GM23338 (cell line): ENCODE data around the gene ULK4. TPM values are rescaled to one million over a fixed set of nuclear protein-coding genes. Genes with fewer than 3 reads are reported as not detected.
A peak's percentile ranks its signal among the peaks of the same experiment; 100 is the strongest.

Experiments used
- ATAC-seq: fragments of 200-7000 bp; cut with Tn5 transposase; 3 replicates; pipeline ENCODE4 v1.9.1; 2020
- DNase-seq: peaks from one replicate; pipeline ENCODE4 v3.0.0-alpha.2; 2015; ENCODE audit warnings: low spot score
- H2AFZ ChIP-seq: fragments of 200-600 bp; sonication (generic); 2 replicates; pipeline ENCODE4 v1.8.0; 2016; ENCODE audit warnings: antibody characterized with exemption, mild to moderate bottlenecking, moderate library complexity
- H3F3A ChIP-seq: fragments of 200-600 bp; sonication (generic); replicated peaks from 2 replicates; pipeline ENCODE4 v1.8.0; 2017; ENCODE audit warnings: antibody characterized with exemption, mixed run types, low read depth
- H3K27ac ChIP-seq: fragments of 200-600 bp; sonication (generic); 2 replicates; pipeline ENCODE4 v1.6.1; 2016; ENCODE audit warnings: low read depth
- H3K27me3 ChIP-seq: fragments of 200-600 bp; sonication (generic); 2 replicates; pipeline ENCODE4 v1.8.0; 2016; ENCODE audit warnings: mild to moderate bottlenecking, mixed run types, moderate library complexity; ENCODE audit not compliant: insufficient read depth
- H3K36me3 ChIP-seq: fragments of 200-600 bp; sonication (generic); 2 replicates; pipeline ENCODE4 v1.8.0; 2016; ENCODE audit warnings: mild to moderate bottlenecking; ENCODE audit not compliant: insufficient read depth
- H3K4me1 ChIP-seq: fragments of 200-600 bp; sonication (generic); 2 replicates; pipeline ENCODE4 v1.8.0; 2016; ENCODE audit warnings: mild to moderate bottlenecking, moderate library complexity; ENCODE audit not compliant: insufficient read depth
- H3K4me2 ChIP-seq: fragments of 200-600 bp; sonication (generic); 2 replicates; pipeline ENCODE4 v1.7.1; 2017; ENCODE audit warnings: mixed run types
- H3K4me3 ChIP-seq: fragments of 200-600 bp; sonication (generic); 2 replicates; pipeline ENCODE4 v1.6.1; 2016; ENCODE audit warnings: mixed run types
- H3K79me2 ChIP-seq: fragments of 200-600 bp; sonication (generic); replicated peaks from 2 replicates; pipeline ENCODE4 v1.8.0; 2017; ENCODE audit warnings: mild to moderate bottlenecking; ENCODE audit not compliant: insufficient read depth
- H3K9me2 ChIP-seq: fragments of 200-600 bp; sonication (generic); 2 replicates; pipeline ENCODE4 v1.8.0; 2017; ENCODE audit not compliant: insufficient read depth
- H4K20me1 ChIP-seq: fragments of 200-600 bp; sonication (generic); replicated peaks from 2 replicates; pipeline ENCODE4 v1.8.0; 2017; ENCODE audit warnings: mild to moderate bottlenecking; ENCODE audit not compliant: insufficient read depth
- H3K27ac Mint-ChIP-seq: 2 replicates; pipeline ENCODE4 v1.8.0; 2020; ENCODE audit warnings: inconsistent platforms, mild to moderate bottlenecking, moderate library complexity, mixed read lengths
- H3K27me3 Mint-ChIP-seq: 3 replicates; pipeline ENCODE4 v1.8.0; 2022; ENCODE audit warnings: low read depth, mild to moderate bottlenecking, moderate library complexity, mixed read lengths, inconsistent platforms; ENCODE audit not compliant: insufficient read depth, poor library complexity
- H3K36me3 Mint-ChIP-seq: 3 replicates; pipeline ENCODE4 v1.8.0; 2021; ENCODE audit warnings: low read depth, mild to moderate bottlenecking, inconsistent platforms, moderate library complexity, mixed read lengths
- H3K4me1 Mint-ChIP-seq: 3 replicates; pipeline ENCODE4 v1.8.0; 2020; ENCODE audit warnings: mild to moderate bottlenecking, inconsistent platforms, mixed read lengths
- H3K4me3 Mint-ChIP-seq: 3 replicates; pipeline ENCODE4 v1.8.0; 2021; ENCODE audit warnings: moderate library complexity, mild to moderate bottlenecking, inconsistent platforms, mixed read lengths
- H3K9me3 Mint-ChIP-seq: 3 replicates; pipeline ENCODE4 v1.8.0; 2020; ENCODE audit warnings: moderate library complexity, mild to moderate bottlenecking, inconsistent platforms, mixed read lengths
- CREB1 ChIP-seq: fragments of 250-450 bp; sonication (Bioruptor Pico); IDR thresholded peaks from 2 replicates; pipeline ENCODE4 v1.5.0; 2020; ENCODE audit warnings: low read depth, mild to moderate bottlenecking, moderate library complexity
- ETS1 ChIP-seq: IDR thresholded peaks from 2 replicates; pipeline ENCODE4 v1.6.1; 2016; ENCODE audit warnings: antibody characterized with exemption
- EZH2 ChIP-seq: fragments of 200-600 bp; sonication (generic); IDR thresholded peaks from one replicate; pipeline ENCODE4 v1.8.0; 2017; ENCODE audit warnings: antibody characterized with exemption, mild to moderate bottlenecking, low read depth; ENCODE audit not compliant: unreplicated experiment
- EZH2phosphoT487 ChIP-seq: fragments of 200-600 bp; sonication (generic); IDR thresholded peaks from one replicate; pipeline ENCODE4 v1.8.1; 2018; ENCODE audit warnings: antibody characterized with exemption; ENCODE audit not compliant: unreplicated experiment
- JUNB ChIP-seq: IDR thresholded peaks from one replicate; pipeline ENCODE4 v1.6.1; 2016; ENCODE audit warnings: antibody characterized with exemption; ENCODE audit not compliant: unreplicated experiment
- NANOG ChIP-seq: IDR thresholded peaks from 2 replicates; pipeline ENCODE4 v1.6.1; 2016; ENCODE audit warnings: antibody characterized with exemption, borderline replicate concordance
- POLR2AphosphoS5 ChIP-seq: IDR thresholded peaks from 2 replicates; pipeline ENCODE4 v1.6.1; 2016; ENCODE audit warnings: antibody characterized with exemption, low read depth
- ZNF114 ChIP-seq: fragments of 250-450 bp; sonication (Bioruptor Pico); IDR thresholded peaks from 2 replicates; pipeline ENCODE4 v1.5.0; 2020; ENCODE audit warnings: mild to moderate bottlenecking, moderate library complexity
- ZNF331 ChIP-seq: fragments of 250-450 bp; sonication (Bioruptor Pico); IDR thresholded peaks from 2 replicates; pipeline ENCODE4 v1.5.0; 2020; ENCODE audit warnings: low read depth, mild to moderate bottlenecking, moderate library complexity
- ZNF462 ChIP-seq: fragments of 250-450 bp; sonication (Bioruptor Pico); IDR thresholded peaks from 2 replicates; pipeline ENCODE4 v1.5.0; 2020; ENCODE audit warnings: mild to moderate bottlenecking, moderate library complexity
- polyA plus RNA-seq: library from polyadenylated mRNA; unstranded; fragments of >200 nt; fragmentation: Nextera tagmentation; extraction: Ambion mirVana; gene quantifications from 2 replicates; pipeline ENCODE4 v1.2.1, GENCODE V29; 2016
- total RNA-seq: library from RNA; depleted of rRNA; stranded (reverse); fragments of >200 nt; shearing (Covaris generic); gene quantifications from 2 replicates; pipeline ENCODE4 v1.2.3, GENCODE V29; 2014

The ULK4 gene
- total and polyA plus RNA-seq, 2 experiments from 2014 or later, result 20.8 to 41.4 TPM

GRCh38 chr3:41202075-41202833 lies 759.6 kb downstream of the ULK4 start (continued):
- TF ChIP-seq JUNB (no peak), CREB1 (CRISPR knock-in tag) (no peak), ZNF114 (CRISPR knock-in tag) (no peak), ETS1 (no peak), EZH2phosphoT487 (no peak), POLR2AphosphoS5 (no peak), ZNF331 (CRISPR knock-in tag) (no peak), EZH2 (no peak), NANOG (no peak)

- Histone ChIP-seq H3K4me3 (peak overlapping the region; percentile 92), H3F3A (no peaks in the 10 kb centered on the region), H3K9me2 (no peaks in the 10 kb centered on the region), H3K36me3 (no peaks in the 10 kb centered on the region), H3K27ac (no peak overlapping the region), H3K79me2 (peaks cover 57% of the 10 kb centered on the region), H3K4me2 (peak overlapping the region; percentile 83), H3K27me3 (peaks cover 9% of the 10 kb centered on the region; the same call in 1 of the 2 replicates), H3K4me1 (peaks cover 49% of the 10 kb centered on the region), H2AFZ (no peak overlapping the region), H4K20me1 (peaks cover 45% of the 10 kb centered on the region)
- ATAC-seq, result no peak
- DNase-seq, result no peak
- TF ChIP-seq ETS1 (no peak), ZNF462 (CRISPR knock-in tag) (no peak), EZH2phosphoT487 (no peak), ZNF331 (CRISPR knock-in tag) (no peak), ZNF114 (CRISPR knock-in tag) (no peak), CREB1 (CRISPR knock-in tag) (no peak)
- H3K4me1 Mint-ChIP-seq, result peaks cover 45% of the 10 kb centered on the region
- peak overlapping the region; percentile 47; the same call in 1 of the 2 replicates for H3K27ac Mint-ChIP-seq
- H3K9me3 Mint-ChIP-seq, result no peaks in the 10 kb centered on the region
- H3K4me3 Mint-ChIP-seq, result peak overlapping the region; percentile 98
- H3K27me3 Mint-ChIP-seq, result peaks cover 9% of the 10 kb centered on the region
- peaks cover 10% of the 10 kb centered on the region; the same call in 2 of the 3 replicates for H3K36me3 Mint-ChIP-seq
Measured at GRCh38 chr3:41200669-41201021, 761.3 kb downstream of the ULK4 start.
